Measurements from ENCODE around the gene COMMD8.

DNA sequence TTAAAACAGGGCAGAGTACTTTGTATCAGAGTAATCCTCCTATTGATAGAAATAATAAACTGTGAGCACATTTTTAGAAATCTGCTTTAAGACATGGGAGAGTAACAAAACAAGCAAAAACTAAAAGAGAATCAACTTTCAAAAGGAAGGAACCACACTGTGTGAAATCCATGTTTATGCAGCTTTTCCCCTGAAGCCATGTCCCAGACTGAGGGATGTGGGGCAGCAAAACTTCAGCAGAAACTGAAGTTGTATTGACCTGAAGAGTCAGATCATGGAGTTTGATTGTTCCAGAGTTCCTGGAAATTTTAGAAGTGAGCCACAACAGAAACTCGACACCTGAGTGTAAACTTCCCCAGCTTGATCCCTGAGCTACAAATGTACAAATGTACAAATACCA, 53.2 kb downstream of the COMMD8 start:
- TF ChIP-seq, protein P1, sequence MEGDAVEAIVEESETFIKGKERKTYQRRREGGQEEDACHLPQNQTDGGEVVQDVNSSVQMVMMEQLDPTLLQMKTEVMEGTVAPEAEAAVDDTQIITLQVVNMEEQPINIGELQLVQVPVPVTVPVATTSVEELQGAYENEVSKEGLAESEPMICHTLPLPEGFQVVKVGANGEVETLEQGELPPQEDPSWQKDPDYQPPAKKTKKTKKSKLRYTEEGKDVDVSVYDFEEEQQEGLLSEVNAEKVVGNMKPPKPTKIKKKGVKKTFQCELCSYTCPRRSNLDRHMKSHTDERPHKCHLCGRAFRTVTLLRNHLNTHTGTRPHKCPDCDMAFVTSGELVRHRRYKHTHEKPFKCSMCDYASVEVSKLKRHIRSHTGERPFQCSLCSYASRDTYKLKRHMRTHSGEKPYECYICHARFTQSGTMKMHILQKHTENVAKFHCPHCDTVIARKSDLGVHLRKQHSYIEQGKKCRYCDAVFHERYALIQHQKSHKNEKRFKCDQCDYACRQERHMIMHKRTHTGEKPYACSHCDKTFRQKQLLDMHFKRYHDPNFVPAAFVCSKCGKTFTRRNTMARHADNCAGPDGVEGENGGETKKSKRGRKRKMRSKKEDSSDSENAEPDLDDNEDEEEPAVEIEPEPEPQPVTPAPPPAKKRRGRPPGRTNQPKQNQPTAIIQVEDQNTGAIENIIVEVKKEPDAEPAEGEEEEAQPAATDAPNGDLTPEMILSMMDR (IDR thresholded peaks at IDR 0.05), result no peak
- no peak for TF ChIP-seq POLR2AphosphoS5 (IDR thresholded peaks at IDR 0.05)
